IMR-90 (cell line): ENCODE measurements around the gene KRT74. TPM values are rescaled to one million over a fixed set of nuclear protein-coding genes. Genes with fewer than 3 reads are reported as not detected.

Experiments
- ATAC-seq: fragments of 200-7000 bp; cut with Tn5 transposase; 2 replicates; pipeline ENCODE4 v1.9.1; 2020; ENCODE audit warnings: low read depth, mild to moderate bottlenecking, moderate library complexity
- BruUV-seq: library from RNA; stranded (reverse); fragments of 400-500 nt; replicated peaks from 2 replicates; lab custom pipeline; 2021; lab: Mats Ljungman, UMichigan
- CTCF ChIA-PET: fragments of 300-600 bp; formaldehyde crosslinking; extraction: SDS; loops from one replicate; lab custom pipeline; 2021; ENCODE audit warnings: antibody characterized with exemption; lab: Yijun Ruan, JAX
- POLR2A ChIA-PET: fragments of 300-600 bp; sonication (Branson Sonifier 250); formaldehyde crosslinking; loops from one replicate; lab custom pipeline; 2022; ENCODE audit warnings: antibody characterized with exemption; ENCODE audit not compliant: unreplicated experiment; lab: Charles Lee
- DNase-seq: peaks from one replicate; pipeline ENCODE4 v3.0.0; 2013
- H2AFZ ChIP-seq: replicated peaks from 2 replicates; pipeline ENCODE3; 2013; ENCODE audit warnings: low read length, mild to moderate bottlenecking; ENCODE audit not compliant: poor library complexity
- H2AK5ac ChIP-seq: 2 replicates; pipeline ENCODE4 v1.6.1; 2013; ENCODE audit warnings: low read depth, low read length, inconsistent platforms
- H2AK9ac ChIP-seq: replicated peaks from 2 replicates; pipeline ENCODE3; 2013; ENCODE audit warnings: mild to moderate bottlenecking, low read depth, low read length, moderate library complexity; ENCODE audit not compliant: poor library complexity
- H2BK120ac ChIP-seq: 2 replicates; pipeline ENCODE4 v1.6.1; 2013; ENCODE audit warnings: low read depth, low read length, inconsistent platforms
- H2BK15ac ChIP-seq: 3 replicates; pipeline ENCODE4 v1.6.1; 2013; ENCODE audit warnings: low read depth, low read length, inconsistent platforms
- H2BK20ac ChIP-seq: 2 replicates; pipeline ENCODE4 v1.6.1; 2013; ENCODE audit warnings: low read depth, mild to moderate bottlenecking, inconsistent platforms, low read length, moderate library complexity
- H2BK5ac ChIP-seq: 2 replicates; pipeline ENCODE4 v1.6.1; 2013; ENCODE audit warnings: mild to moderate bottlenecking, low read depth, low read length, inconsistent platforms; ENCODE audit not compliant: poor library complexity, severe bottlenecking
- H3K14ac ChIP-seq: replicated peaks from 2 replicates; pipeline ENCODE4 v1.6.1; 2013; ENCODE audit warnings: low read depth, low read length, inconsistent platforms
- H3K18ac ChIP-seq: 2 replicates; pipeline ENCODE4 v1.6.1; 2013; ENCODE audit warnings: low read depth, low read length, control low read depth
- H3K23ac ChIP-seq: 2 replicates; pipeline ENCODE4 v1.6.1; 2013; ENCODE audit warnings: low read depth, low read length, inconsistent platforms
- H3K27ac ChIP-seq: 2 replicates; pipeline ENCODE4 v1.5.1; 2013; ENCODE audit warnings: mild to moderate bottlenecking, control low read depth, low read length; ENCODE audit not compliant: insufficient read depth
- H3K27me3 ChIP-seq: 2 replicates; pipeline ENCODE4 v1.6.1; 2013; ENCODE audit warnings: low read length; ENCODE audit not compliant: control insufficient read depth, insufficient read depth
- H3K36me3 ChIP-seq: 2 replicates; pipeline ENCODE4 v1.6.1; 2013; ENCODE audit warnings: low read length, mixed read lengths; ENCODE audit not compliant: control insufficient read depth, insufficient read depth
- H3K4ac ChIP-seq: 2 replicates; pipeline ENCODE4 v1.6.1; 2013; ENCODE audit warnings: low read depth, low read length, inconsistent platforms
- H3K4me1 ChIP-seq: 2 replicates; pipeline ENCODE4 v1.6.1; 2013; ENCODE audit warnings: low read length, mixed read lengths; ENCODE audit not compliant: control insufficient read depth, insufficient read depth
- H3K4me2 ChIP-seq: 2 replicates; pipeline ENCODE4 v1.6.1; 2013; ENCODE audit warnings: low read depth, mild to moderate bottlenecking, control low read depth, low read length, moderate library complexity
- H3K4me3 ChIP-seq: 2 replicates; pipeline ENCODE4 v1.5.1; 2013; ENCODE audit warnings: low read depth, mild to moderate bottlenecking, control low read depth, low read length, moderate library complexity; ENCODE audit not compliant: insufficient read depth
- H3K56ac ChIP-seq: 2 replicates; pipeline ENCODE4 v1.6.1; 2013; ENCODE audit warnings: low read length, inconsistent platforms; ENCODE audit not compliant: insufficient read depth; ENCODE audit errors: extremely low read depth
- H3K79me1 ChIP-seq, 2 experiments: 2 replicates each; pipeline ENCODE4 v1.6.1; 2013; ENCODE audit warnings: low read length in 2 of 2, inconsistent platforms in 1 of 2, low read depth in 1 of 2
- H3K9ac ChIP-seq: 2 replicates; pipeline ENCODE4 v1.6.1; 2013; ENCODE audit warnings: low read depth, low read length, control low read depth
- H3K9me1 ChIP-seq: 2 replicates; pipeline ENCODE4 v1.6.1; 2013; ENCODE audit warnings: low read length, inconsistent platforms; ENCODE audit not compliant: insufficient read depth
- H3K9me3 ChIP-seq: 2 replicates; pipeline ENCODE4 v1.6.1; 2013; ENCODE audit warnings: low read length; ENCODE audit not compliant: control insufficient read depth, insufficient read depth
- H4K20me1 ChIP-seq: 2 replicates; pipeline ENCODE4 v1.6.1; 2013; ENCODE audit warnings: low read length, inconsistent platforms; ENCODE audit not compliant: insufficient read depth
- H4K5ac ChIP-seq: 2 replicates; pipeline ENCODE4 v1.6.1; 2013; ENCODE audit warnings: mild to moderate bottlenecking, low read depth, low read length, control low read depth
- H4K8ac ChIP-seq, 2 experiments: 2 replicates each; pipeline ENCODE4 v1.6.1; 2013; ENCODE audit warnings: low read depth in 2 of 2, low read length in 2 of 2, control low read depth in 1 of 2, inconsistent platforms in 1 of 2
- H4K91ac ChIP-seq: 2 replicates; pipeline ENCODE4 v1.6.1; 2013; ENCODE audit warnings: low read depth, low read length, inconsistent platforms; ENCODE audit not compliant: insufficient read depth
- BHLHE40 ChIP-seq: fragments of 150-350 bp; IDR thresholded peaks from 2 replicates; pipeline ENCODE4 v1.6.1; 2016; ENCODE audit warnings: mild to moderate bottlenecking, low read depth, low read length
- CEBPB ChIP-seq: IDR thresholded peaks from 2 replicates; pipeline ENCODE4 v1.6.1; 2012; ENCODE audit warnings: low read depth, low read length, improper control_type of control experiment
- ELK1 ChIP-seq: fragments of 150-350 bp; IDR thresholded peaks from 2 replicates; pipeline ENCODE4 v1.6.1; 2016; ENCODE audit warnings: low read depth, mild to moderate bottlenecking, low read length, moderate library complexity, borderline replicate concordance
- FOS ChIP-seq: fragments of 150-350 bp; IDR thresholded peaks from 2 replicates; pipeline ENCODE4 v1.6.1; 2016; ENCODE audit warnings: low read depth, low read length
- MAFK ChIP-seq: IDR thresholded peaks from 2 replicates; pipeline ENCODE4 v1.6.1; 2012; ENCODE audit warnings: low read depth, low read length, improper control_type of control experiment
- MAZ ChIP-seq: IDR thresholded peaks from 2 replicates; pipeline ENCODE4 v1.6.1; 2012; ENCODE audit warnings: low read depth, mild to moderate bottlenecking, low read length, improper control_type of control experiment, moderate library complexity, borderline replicate concordance
- MXI1 ChIP-seq: IDR thresholded peaks from 2 replicates; pipeline ENCODE4 v1.6.1; 2012; ENCODE audit warnings: low read depth, mild to moderate bottlenecking, low read length, moderate library complexity, borderline replicate concordance
- RAD21 ChIP-seq: IDR thresholded peaks from 2 replicates; pipeline ENCODE4 v1.6.1; 2012; ENCODE audit warnings: low read length, improper control_type of control experiment
- RCOR1 ChIP-seq: IDR thresholded peaks from 2 replicates; pipeline ENCODE4 v1.6.1; 2012; ENCODE audit warnings: mild to moderate bottlenecking, low read length, improper control_type of control experiment; ENCODE audit not compliant: insufficient replicate concordance
- RFX5 ChIP-seq: IDR thresholded peaks from 2 replicates; pipeline ENCODE4 v1.8.0; 2012; ENCODE audit warnings: low read depth, mild to moderate bottlenecking, low read length, moderate library complexity
- WGBS, 2 experiments: methylation state at CpG; one replicate each; pipeline versions ENCODE4 v1.1.5 to v1.1.7; 2013; ENCODE audit warnings: missing lambda C conversion rate in 2 of 2; ENCODE audit not compliant: insufficient read length in 1 of 2; ENCODE audit errors: extremely low coverage in 2 of 2; 5-methylcytosine and 5-hydroxymethylcytosine counted together
- dilution Hi-C: fragments of 300-500 bp; cut with HindIII; formaldehyde crosslinking; loops from one replicate; pipeline ENCODE4 v1.14.3; 2018; ENCODE audit warnings: low sequenced_read_pairs; ENCODE audit not compliant: unreplicated experiment
- in situ Hi-C: fragments of 300-500 bp; cut with MboI; formaldehyde crosslinking; loops from 3 replicates; pipeline ENCODE4 v1.14.3; 2019; ENCODE audit warnings: low sequenced_read_pairs, inconsistent platforms, mixed read lengths
- intact Hi-C: fragments of 100-400 bp; cut with micrococcal nuclease; formaldehyde crosslinking; loops from 2 replicates; pipeline ENCODE4 v1.10.0; 2022
- polyA plus RNA-seq, 3 experiments: library from polyadenylated mRNA; depleted of rRNA; stranded (reverse); fragments of >200 nt; gene quantifications; 2 replicates each; pipeline ENCODE4 v1.2.3, GENCODE V29; 2012; ENCODE audit warnings: low replicate concordance in 1 of 3
- total RNA-seq: library from RNA; depleted of rRNA; stranded (reverse); fragments of >200 nt; gene quantifications from 2 replicates; pipeline ENCODE4 v1.2.3, GENCODE V29; 2012
- TF ChIP-seq, protein P1 (sequence below): conservative IDR thresholded peaks from 2 replicates; pipeline ENCODE4 v1.5.1; 2012; ENCODE audit warnings: mild to moderate bottlenecking, low read depth, low read length, improper control_type of control experiment
- TF ChIP-seq, protein P2 (sequence below): fragments of 150-350 bp; IDR thresholded peaks from 2 replicates; pipeline ENCODE4 v1.6.1; 2017; ENCODE audit warnings: mild to moderate bottlenecking, antibody characterized with exemption, low read length, low read depth

Gene KRT74
- total and polyA plus RNA-seq, 2 of the 4 experiments (the other 2 are of a cell fraction) = not detected

GRCh38 chr12:52533686-52534470, 39.8 kb downstream of the KRT74 start:
- ATAC-seq (no peak), DNase-seq (no peak)
- Histone ChIP-seq H2AK9ac (no peak overlapping the region), H2BK15ac (no peak overlapping the region), H3K4me3 (no peak overlapping the region), H3K4ac (no peak overlapping the region), H3K27ac (no peak overlapping the region), H3K79me1 (no peaks in the 10 kb centered on the region), H2AFZ (no peak overlapping the region), H2BK120ac (no peak overlapping the region), H4K8ac (no peak overlapping the region), H2AK5ac (no peak overlapping the region), H3K56ac (no peak overlapping the region), H2BK20ac (no peak overlapping the region), H3K9ac (no peak overlapping the region), H3K18ac (no peak overlapping the region), H4K20me1 (no peaks in the 10 kb centered on the region), H4K5ac (no peak overlapping the region), H3K9me3 (no peaks in the 10 kb centered on the region), H3K4me1 (no peaks in the 10 kb centered on the region), H2BK5ac (no peak overlapping the region), H3K9me1 (no peaks in the 10 kb centered on the region), H3K14ac (no peak overlapping the region), H4K91ac (no peak overlapping the region), H3K4me2 (no peak overlapping the region), H3K27me3 (peaks cover 10% of the 10 kb centered on the region), H3K23ac (no peak overlapping the region), H3K36me3 (no peaks in the 10 kb centered on the region)
- CTCF ChIA-PET = interaction anchor here (1.2 kb wide), 1 partner anchor 17 kb away, joined by 3 read pairs; no protein-coding TSS in a partner anchor
- TF ChIP-seq MAZ (no peak), MXI1 (no peak), ELK1 (no peak), FOS (no peak), RAD21 (no peak), RCOR1 (no peak), BHLHE40 (no peak), RFX5 (no peak), CEBPB (no peak), MAFK (no peak)
- TF ChIP-seq, protein P1, sequence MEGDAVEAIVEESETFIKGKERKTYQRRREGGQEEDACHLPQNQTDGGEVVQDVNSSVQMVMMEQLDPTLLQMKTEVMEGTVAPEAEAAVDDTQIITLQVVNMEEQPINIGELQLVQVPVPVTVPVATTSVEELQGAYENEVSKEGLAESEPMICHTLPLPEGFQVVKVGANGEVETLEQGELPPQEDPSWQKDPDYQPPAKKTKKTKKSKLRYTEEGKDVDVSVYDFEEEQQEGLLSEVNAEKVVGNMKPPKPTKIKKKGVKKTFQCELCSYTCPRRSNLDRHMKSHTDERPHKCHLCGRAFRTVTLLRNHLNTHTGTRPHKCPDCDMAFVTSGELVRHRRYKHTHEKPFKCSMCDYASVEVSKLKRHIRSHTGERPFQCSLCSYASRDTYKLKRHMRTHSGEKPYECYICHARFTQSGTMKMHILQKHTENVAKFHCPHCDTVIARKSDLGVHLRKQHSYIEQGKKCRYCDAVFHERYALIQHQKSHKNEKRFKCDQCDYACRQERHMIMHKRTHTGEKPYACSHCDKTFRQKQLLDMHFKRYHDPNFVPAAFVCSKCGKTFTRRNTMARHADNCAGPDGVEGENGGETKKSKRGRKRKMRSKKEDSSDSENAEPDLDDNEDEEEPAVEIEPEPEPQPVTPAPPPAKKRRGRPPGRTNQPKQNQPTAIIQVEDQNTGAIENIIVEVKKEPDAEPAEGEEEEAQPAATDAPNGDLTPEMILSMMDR = no peak
- TF ChIP-seq, protein P2, sequence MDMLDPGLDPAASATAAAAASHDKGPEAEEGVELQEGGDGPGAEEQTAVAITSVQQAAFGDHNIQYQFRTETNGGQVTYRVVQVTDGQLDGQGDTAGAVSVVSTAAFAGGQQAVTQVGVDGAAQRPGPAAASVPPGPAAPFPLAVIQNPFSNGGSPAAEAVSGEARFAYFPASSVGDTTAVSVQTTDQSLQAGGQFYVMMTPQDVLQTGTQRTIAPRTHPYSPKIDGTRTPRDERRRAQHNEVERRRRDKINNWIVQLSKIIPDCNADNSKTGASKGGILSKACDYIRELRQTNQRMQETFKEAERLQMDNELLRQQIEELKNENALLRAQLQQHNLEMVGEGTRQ = no peak
- dilution Hi-C loops (no loop called here), intact Hi-C loops (no loop called here), in situ Hi-C loops (no loop called here)
- WGBS, 2 experiments = 33% methylated on average over 1 of the region's 10 CpGs; no CpG with 5 or more reads in 1 of the 2 experiments
- POLR2A ChIA-PET = no interaction called here
- BruUV-seq = no TSS peak
